Suprapubic skin (tissue), 4 donors: ENCODE measurements around the gene CRIP2.

Experiments
- POLR2A ChIP-seq, 2 donors: fragments of 450-650 bp; IDR thresholded peaks; one replicate each; pipeline ENCODE4 v1.6.1; 2017; ENCODE audit warnings: antibody characterized with exemption in 2 of 2, mild to moderate bottlenecking in 2 of 2, moderate library complexity in 2 of 2
- POLR2AphosphoS5 ChIP-seq, 3 donors: sonication (generic); formaldehyde crosslinking; IDR thresholded peaks; one replicate each; pipeline ENCODE4 v1.6.1; 2017; ENCODE audit warnings: antibody characterized with exemption in 3 of 3
- TF ChIP-seq, protein P1 (sequence below), 2 donors: fragments of 200-600 bp in 1 of 2; fragments of 450-650 bp in 1 of 2; sonication (generic) in 1 of 2; IDR thresholded peaks; one replicate each; pipeline ENCODE4 v1.5.1; 2016 to 2019; ENCODE audit warnings: antibody characterized with exemption in 2 of 2, mild to moderate bottlenecking in 1 of 2, moderate library complexity in 1 of 2

DNA sequence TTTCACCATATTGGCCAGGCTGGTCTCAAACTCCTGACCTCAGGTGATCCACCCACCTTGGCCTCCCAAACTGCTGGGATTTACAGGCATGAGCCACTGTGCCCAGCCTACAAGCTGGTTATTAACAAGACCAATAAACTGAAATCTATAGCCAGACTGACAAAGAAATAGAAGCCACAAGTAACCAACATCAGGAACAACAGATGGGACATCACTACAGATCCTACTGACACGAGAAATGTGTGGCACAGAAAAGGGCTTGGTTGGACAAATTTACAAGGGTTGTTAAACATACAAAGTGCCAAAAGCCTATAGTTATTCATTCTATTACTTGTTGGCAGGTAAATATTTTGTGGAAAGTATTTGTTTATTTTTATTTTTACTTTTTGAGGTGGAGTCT lies 43.4 kb upstream of the CRIP2 start:
- TF ChIP-seq, protein P1, sequence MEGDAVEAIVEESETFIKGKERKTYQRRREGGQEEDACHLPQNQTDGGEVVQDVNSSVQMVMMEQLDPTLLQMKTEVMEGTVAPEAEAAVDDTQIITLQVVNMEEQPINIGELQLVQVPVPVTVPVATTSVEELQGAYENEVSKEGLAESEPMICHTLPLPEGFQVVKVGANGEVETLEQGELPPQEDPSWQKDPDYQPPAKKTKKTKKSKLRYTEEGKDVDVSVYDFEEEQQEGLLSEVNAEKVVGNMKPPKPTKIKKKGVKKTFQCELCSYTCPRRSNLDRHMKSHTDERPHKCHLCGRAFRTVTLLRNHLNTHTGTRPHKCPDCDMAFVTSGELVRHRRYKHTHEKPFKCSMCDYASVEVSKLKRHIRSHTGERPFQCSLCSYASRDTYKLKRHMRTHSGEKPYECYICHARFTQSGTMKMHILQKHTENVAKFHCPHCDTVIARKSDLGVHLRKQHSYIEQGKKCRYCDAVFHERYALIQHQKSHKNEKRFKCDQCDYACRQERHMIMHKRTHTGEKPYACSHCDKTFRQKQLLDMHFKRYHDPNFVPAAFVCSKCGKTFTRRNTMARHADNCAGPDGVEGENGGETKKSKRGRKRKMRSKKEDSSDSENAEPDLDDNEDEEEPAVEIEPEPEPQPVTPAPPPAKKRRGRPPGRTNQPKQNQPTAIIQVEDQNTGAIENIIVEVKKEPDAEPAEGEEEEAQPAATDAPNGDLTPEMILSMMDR (IDR thresholded peaks at IDR 0.05) = no peak
- TF ChIP-seq POLR2A (IDR thresholded peaks at IDR 0.05) = no peak
- TF ChIP-seq POLR2AphosphoS5 (IDR thresholded peaks at IDR 0.05) = no peak
